Measurements from ENCODE around the gene DUSP6. TPM values are rescaled to one million over a fixed set of nuclear protein-coding genes. Genes with fewer than 3 reads are reported as not detected.
"Not testable (repeated sequence)": the region's sequence is repeated elsewhere in the genome, so short reads cannot be mapped to it uniquely, and the experiment has no call there.

Gene DUSP6
- total RNA-seq, 1 donor from 2014 or later, result 108 TPM

DNA sequence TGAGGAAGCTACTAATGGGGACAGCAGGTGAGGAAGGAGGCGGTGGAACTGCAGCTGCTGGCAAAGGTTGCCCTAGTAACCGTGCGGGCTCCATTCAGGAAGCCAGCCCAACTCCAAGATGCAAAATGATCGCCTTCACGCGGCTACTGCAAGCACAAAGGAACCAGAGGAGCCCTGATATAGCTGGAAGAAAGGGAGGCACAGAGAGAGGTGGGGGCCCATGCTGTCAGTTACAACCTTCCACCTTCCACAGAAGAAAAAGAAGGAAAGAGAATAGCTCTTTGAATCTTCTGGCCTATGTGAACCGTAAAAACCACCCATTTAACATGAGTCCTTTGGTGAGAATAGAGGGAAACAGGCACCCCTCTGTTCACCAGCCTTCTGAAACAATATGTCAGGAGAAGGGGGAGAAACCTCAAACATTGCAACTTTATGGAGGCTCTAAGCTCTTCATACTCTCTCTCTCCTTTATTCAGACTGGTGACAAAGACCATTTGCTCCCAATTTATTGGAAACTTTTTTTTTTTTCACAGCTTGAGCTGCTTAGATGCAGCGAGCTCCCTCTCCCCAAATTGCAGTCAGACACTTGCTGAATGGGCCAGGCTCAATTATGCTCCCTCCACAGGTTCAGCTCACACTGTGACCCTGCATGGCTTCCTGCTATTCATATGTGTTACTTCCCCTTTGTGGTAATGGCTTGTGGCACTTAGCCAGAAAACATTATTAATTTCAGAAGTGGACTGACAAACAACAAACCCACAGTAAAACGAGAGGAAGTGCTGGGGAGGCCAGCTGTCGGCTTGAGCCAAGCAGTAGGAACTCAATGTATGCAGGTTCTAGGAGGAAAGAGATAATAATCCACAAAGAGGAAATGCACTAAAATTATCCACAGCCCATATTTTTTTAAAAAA lies 6.2 kb downstream of the DUSP6 start:
- Mint-ChIP-seq H3K4me1 (ENCODE audit: low read depth) (peaks cover 70% of the 10 kb centered on the region), H3K36me3 (ENCODE audit: low read depth) (peaks cover 60% of the 10 kb centered on the region), H3K27ac (peak overlapping the region; percentile 88), H3K9me3 (peaks cover 3% of the 10 kb centered on the region), H3K27me3 (ENCODE audit: insufficient read depth) (no peaks in the 10 kb centered on the region), H3K4me3 (peak overlapping the region; percentile 80)
- DNase-seq (ENCODE audit: low spot score), result peak; percentile 53
- intact Hi-C loops (cut with micrococcal nuclease), result loop anchor here (1.0 to 5.0 kb wide), 2 partner anchors 39 to 208 kb away; no protein-coding TSS in a partner anchor

DNA sequence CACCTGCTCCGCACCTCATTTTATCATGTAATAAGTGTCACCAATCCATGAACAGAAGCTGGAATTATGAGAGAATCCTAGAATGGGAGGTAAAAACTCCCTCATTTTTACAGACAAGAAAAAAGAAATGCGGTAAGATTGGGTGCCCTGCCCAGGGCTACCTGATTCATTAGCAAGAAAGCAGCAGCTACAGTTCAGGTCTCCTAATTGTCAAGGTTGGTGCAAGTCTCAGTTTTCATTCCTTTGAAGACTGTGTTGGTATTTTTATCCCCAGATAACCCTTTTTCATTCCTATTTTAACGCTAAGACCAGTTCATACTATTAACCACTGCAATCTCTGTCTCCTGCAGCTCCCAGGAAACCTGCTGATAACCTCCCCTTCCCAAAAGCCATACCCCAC lies 6.9 kb downstream of the DUSP6 start:
- Mint-ChIP-seq H3K9me3 (peaks cover 3% of the 10 kb centered on the region), H3K27me3 (ENCODE audit: insufficient read depth) (no peaks in the 10 kb centered on the region), H3K4me1 (ENCODE audit: low read depth) (peaks cover 72% of the 10 kb centered on the region), H3K36me3 (ENCODE audit: low read depth) (peaks cover 53% of the 10 kb centered on the region), H3K27ac (no peak overlapping the region), H3K4me3 (peak overlapping the region; percentile 32)
- intact Hi-C loops (cut with micrococcal nuclease), result loop anchor here (5.0 kb wide), 1 partner anchor 38 kb away; no protein-coding TSS in a partner anchor
- DNase-seq (ENCODE audit: low spot score), result no peak

GRCh38 chr12:89344862-89345202 lies 7.5 kb downstream of the DUSP6 start:
- Mint-ChIP-seq H3K4me1 (ENCODE audit: low read depth) (peaks cover 73% of the 10 kb centered on the region), H3K9me3 (peaks cover 3% of the 10 kb centered on the region), H3K27me3 (ENCODE audit: insufficient read depth) (no peaks in the 10 kb centered on the region), H3K36me3 (ENCODE audit: low read depth) (peaks cover 48% of the 10 kb centered on the region), H3K27ac (peak overlapping the region; percentile 70), H3K4me3 (no peak overlapping the region)
- intact Hi-C loops (cut with micrococcal nuclease), result loop anchor here (5.0 kb wide), 1 partner anchor 38 kb away; no protein-coding TSS in a partner anchor
- DNase-seq (ENCODE audit: low spot score), result no peak

GRCh38 chr12:89344043-89344861 lies 8.0 kb downstream of the DUSP6 start:
- intact Hi-C loops (cut with micrococcal nuclease), result no loop called here
- Mint-ChIP-seq H3K4me1 (ENCODE audit: low read depth) (peaks cover 73% of the 10 kb centered on the region), H3K4me3 (no peak overlapping the region), H3K36me3 (ENCODE audit: low read depth) (peaks cover 43% of the 10 kb centered on the region), H3K9me3 (peaks cover 3% of the 10 kb centered on the region), H3K27ac (peak overlapping the region; percentile 70), H3K27me3 (ENCODE audit: insufficient read depth) (no peaks in the 10 kb centered on the region)
- DNase-seq (ENCODE audit: low spot score), result no peak

GRCh38 chr12:89343127-89343526 lies 9.2 kb downstream of the DUSP6 start:
- Mint-ChIP-seq H3K9me3 (peaks cover 3% of the 10 kb centered on the region), H3K27ac (peak overlapping the region; percentile 28), H3K4me1 (ENCODE audit: low read depth) (peaks cover 62% of the 10 kb centered on the region), H3K36me3 (ENCODE audit: low read depth) (peaks cover 32% of the 10 kb centered on the region), H3K4me3 (no peak overlapping the region), H3K27me3 (ENCODE audit: insufficient read depth) (no peaks in the 10 kb centered on the region)
- DNase-seq (ENCODE audit: low spot score), result no peak
- intact Hi-C loops (cut with micrococcal nuclease), result no loop called here

GRCh38 chr12:89340861-89341260 lies 11.4 kb downstream of the DUSP6 start:
- Mint-ChIP-seq H3K9me3 (peaks cover 3% of the 10 kb centered on the region), H3K27ac (no peak overlapping the region), H3K4me3 (no peak overlapping the region), H3K27me3 (ENCODE audit: insufficient read depth) (no peaks in the 10 kb centered on the region), H3K4me1 (ENCODE audit: low read depth) (peaks cover 39% of the 10 kb centered on the region), H3K36me3 (ENCODE audit: low read depth) (peaks cover 16% of the 10 kb centered on the region)
- DNase-seq (ENCODE audit: low spot score), result no peak
- intact Hi-C loops (cut with micrococcal nuclease), result no loop called here

DNA sequence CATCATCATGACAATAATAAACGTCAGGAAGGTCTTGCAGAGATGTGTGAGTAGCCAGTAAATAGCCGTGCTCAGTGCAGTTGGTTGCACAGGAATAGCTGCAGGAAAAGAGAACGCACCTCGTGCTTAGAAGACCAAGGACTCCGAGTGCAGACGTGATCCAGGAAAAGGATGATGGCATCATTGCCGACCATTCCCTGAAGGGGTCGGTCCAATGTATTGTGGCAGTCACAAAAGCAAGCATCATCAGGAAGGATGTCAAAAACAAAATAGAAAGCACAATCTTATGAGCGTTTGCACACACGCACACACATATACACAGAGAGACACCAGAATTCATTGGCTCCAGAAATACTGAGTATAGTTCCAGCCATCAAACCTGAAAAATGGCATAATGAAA lies 12.8 kb downstream of the DUSP6 start:
- peaks cover 34% of the 10 kb centered on the region for H3K4me1 Mint-ChIP-seq (ENCODE audit: low read depth)
- H3K4me3 Mint-ChIP-seq, result no peak overlapping the region
- H3K9me3 Mint-ChIP-seq, result peaks cover 3% of the 10 kb centered on the region
- intact Hi-C loops (cut with micrococcal nuclease), result no loop called here
- no peak overlapping the region for H3K27ac Mint-ChIP-seq
- H3K36me3 Mint-ChIP-seq (ENCODE audit: low read depth), result peaks cover 14% of the 10 kb centered on the region
- no peak for DNase-seq (ENCODE audit: low spot score)
- H3K27me3 Mint-ChIP-seq (ENCODE audit: insufficient read depth), result no peaks in the 10 kb centered on the region

DNA sequence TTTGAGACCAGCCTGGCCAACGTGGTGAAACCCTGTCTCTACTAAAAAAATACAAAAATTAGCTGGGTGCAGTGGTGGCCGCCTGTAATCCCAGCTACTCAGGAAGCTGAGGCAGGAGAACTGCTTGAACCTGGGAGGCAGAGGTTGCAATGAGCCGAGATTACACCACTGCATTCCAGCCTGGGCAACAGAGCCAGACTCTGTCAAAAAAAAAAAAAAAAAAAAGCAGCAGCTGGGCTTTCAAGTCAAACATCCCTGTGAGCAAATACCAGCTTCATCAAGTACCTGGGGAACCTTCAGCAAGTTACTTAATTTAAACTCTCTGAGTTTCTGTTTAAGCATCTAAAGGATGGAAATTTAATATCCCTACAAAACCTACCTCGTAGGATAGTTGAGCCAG lies 15.2 kb downstream of the DUSP6 start:
- DNase-seq (ENCODE audit: low spot score); H3K9me3 Mint-ChIP-seq; H3K27me3 Mint-ChIP-seq (ENCODE audit: insufficient read depth); intact Hi-C loops (cut with micrococcal nuclease); H3K27ac Mint-ChIP-seq; H3K36me3 Mint-ChIP-seq (ENCODE audit: low read depth); H3K4me3 Mint-ChIP-seq: not testable (repeated sequence)
- H3K4me1 Mint-ChIP-seq (ENCODE audit: low read depth), result peaks cover 44% of the 10 kb centered on the region

DNA sequence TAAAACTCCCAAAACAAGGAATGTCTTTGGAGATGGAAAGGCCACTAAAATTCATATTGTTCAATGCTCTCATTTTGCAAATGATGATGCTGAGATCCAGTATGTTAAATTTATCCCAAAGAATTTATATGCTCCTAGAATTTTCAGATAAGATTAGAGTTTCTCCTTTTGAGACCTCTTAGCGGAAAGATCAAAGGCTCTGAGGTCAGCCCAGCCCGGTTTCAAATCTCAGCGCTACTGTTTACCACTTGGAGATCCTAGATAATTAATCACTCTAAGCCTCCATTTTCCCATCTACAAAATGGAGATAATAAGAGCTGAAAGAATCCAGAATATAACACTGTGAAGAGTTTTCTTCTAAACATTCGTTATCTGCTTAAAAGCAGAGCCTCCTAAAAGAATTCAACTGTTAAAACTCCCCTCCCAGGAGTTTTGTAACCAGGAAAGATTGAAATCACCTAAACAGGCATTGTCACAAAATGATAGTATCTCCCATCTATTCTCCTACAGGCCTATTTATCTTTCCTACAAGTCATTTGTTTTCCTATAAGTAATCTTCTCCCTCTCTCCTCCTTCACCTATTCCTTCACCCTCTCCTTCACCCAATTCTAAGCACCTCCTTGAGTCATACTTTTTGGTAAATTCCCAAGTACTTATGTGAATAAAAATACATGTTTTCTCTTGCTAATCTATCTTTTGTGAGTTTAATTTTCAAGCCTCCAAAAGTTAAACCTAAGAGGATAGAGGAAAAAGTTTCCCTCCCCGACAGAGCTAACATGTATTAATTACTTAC lies 16.7 kb downstream of the DUSP6 start:
- peaks cover 14% of the 10 kb centered on the region for H3K9me3 Mint-ChIP-seq
- intact Hi-C loops (cut with micrococcal nuclease), result no loop called here
- H3K36me3 Mint-ChIP-seq (ENCODE audit: low read depth), result peaks cover 11% of the 10 kb centered on the region
- no peak overlapping the region for H3K27ac Mint-ChIP-seq
- H3K27me3 Mint-ChIP-seq (ENCODE audit: insufficient read depth), result no peaks in the 10 kb centered on the region
- H3K4me3 Mint-ChIP-seq, result no peak overlapping the region
- peaks cover 33% of the 10 kb centered on the region for H3K4me1 Mint-ChIP-seq (ENCODE audit: low read depth)
- no peak for DNase-seq (ENCODE audit: low spot score)

GRCh38 chr12:89334548-89335169 lies 17.6 kb downstream of the DUSP6 start:
- peaks cover 17% of the 10 kb centered on the region for H3K9me3 Mint-ChIP-seq
- no peak overlapping the region for H3K4me3 Mint-ChIP-seq
- H3K27me3 Mint-ChIP-seq (ENCODE audit: insufficient read depth), result no peaks in the 10 kb centered on the region
- H3K36me3 Mint-ChIP-seq (ENCODE audit: low read depth), result peaks cover 14% of the 10 kb centered on the region
- peaks cover 30% of the 10 kb centered on the region for H3K4me1 Mint-ChIP-seq (ENCODE audit: low read depth)
- intact Hi-C loops (cut with micrococcal nuclease), result loop anchor here (1.0 to 5.0 kb wide), 5 partner anchors 18 to 172 kb away; partner anchors contain the start of gene DUSP6
- H3K27ac Mint-ChIP-seq, result no peak overlapping the region
- no peak for DNase-seq (ENCODE audit: low spot score)

DNA sequence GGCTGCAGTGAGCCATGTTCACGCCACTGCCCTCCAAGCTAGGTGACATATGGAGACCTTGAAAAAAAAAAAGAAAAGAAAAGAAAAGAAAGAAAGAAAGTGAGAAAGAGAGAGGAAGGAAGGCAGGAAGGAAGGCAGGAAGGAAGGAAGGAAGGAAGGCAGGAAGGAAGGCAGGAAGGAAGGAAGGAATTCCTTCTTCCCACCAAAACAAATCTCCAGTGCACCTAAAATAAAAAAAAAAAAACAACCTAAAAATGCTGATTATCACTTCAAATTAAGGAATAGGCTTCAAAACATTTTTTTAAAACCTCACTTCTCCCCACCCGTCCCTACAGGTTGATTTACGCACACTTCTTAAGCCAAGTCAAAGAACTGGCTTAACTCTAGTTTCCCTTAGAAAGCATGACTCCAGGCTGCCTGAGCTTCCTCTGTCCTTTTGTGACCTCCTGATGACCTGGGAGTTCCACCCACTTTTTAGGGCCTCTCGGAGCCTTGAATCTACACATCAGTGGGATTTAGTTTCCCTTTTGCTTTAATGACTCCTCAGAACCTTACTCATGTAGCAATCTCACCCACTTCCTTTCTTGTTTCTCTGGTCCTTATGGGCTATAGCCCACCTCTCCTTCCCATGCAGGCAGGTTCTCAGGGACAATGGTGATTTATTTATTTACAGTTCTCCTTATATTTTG lies 18.6 kb downstream of the DUSP6 start:
- intact Hi-C loops (cut with micrococcal nuclease), result loop anchor here (1.0 to 5.0 kb wide), 5 partner anchors 19 to 171 kb away; partner anchors contain the start of gene DUSP6
- Mint-ChIP-seq H3K27ac (peak overlapping the region; percentile 76), H3K27me3 (ENCODE audit: insufficient read depth) (no peaks in the 10 kb centered on the region), H3K36me3 (ENCODE audit: low read depth) (peaks cover 14% of the 10 kb centered on the region), H3K9me3 (peaks cover 22% of the 10 kb centered on the region), H3K4me3 (peak overlapping the region; percentile 46), H3K4me1 (ENCODE audit: low read depth) (peaks cover 26% of the 10 kb centered on the region)
- no peak for DNase-seq (ENCODE audit: low spot score)
